GM18873 (cell line): ENCODE measurements around the gene SF3B2.
"Not testable (repeated sequence)": the region's sequence is repeated elsewhere in the genome, so short reads cannot be mapped to it uniquely, and the experiment has no call there.

Experiments used
- ATAC-seq: cut with Tn5 transposase; IDR thresholded peaks from one replicate; pipeline ENCODE4 v1.9.1; 2021; ENCODE audit warnings: mild to moderate bottlenecking, moderate library complexity, moderate number of reproducible peaks; ENCODE audit not compliant: unreplicated experiment, low FRiP score

SF3B2 gene

GRCh38 chr11:66104057-66104638, 52.0 kb downstream of the SF3B2 start:
- no peak for ATAC-seq

- no peak for ATAC-seq
These were observed 54.8 kb downstream of the SF3B2 start for GRCh38 chr11:66106786-66107599.

- ATAC-seq: no peak
These were observed 55.7 kb downstream of the SF3B2 start for GRCh38 chr11:66107600-66108510.

- no peak for ATAC-seq
These were observed 57.1 kb downstream of the SF3B2 start for GRCh38 chr11:66109294-66109693.

- no peak for ATAC-seq
These were observed 59.0 kb downstream of the SF3B2 start for GRCh38 chr11:66111158-66111557.

- no peak for ATAC-seq
These were observed 59.9 kb downstream of the SF3B2 start for GRCh38 chr11:66112041-66112491.

- no peak for ATAC-seq
These were observed 60.7 kb downstream of the SF3B2 start for GRCh38 chr11:66112601-66113499.

- ATAC-seq: not testable (repeated sequence)
These were observed 62.8 kb downstream of the SF3B2 start for GRCh38 chr11:66114957-66115356.

GRCh38 chr11:66115638-66116301, 63.6 kb downstream of the SF3B2 start:
- ATAC-seq: no peak

- ATAC-seq: no peak
These were observed 64.6 kb downstream of the SF3B2 start for GRCh38 chr11:66116576-66117361.

GRCh38 chr11:66118847-66119246, 66.7 kb downstream of the SF3B2 start:
- no peak for ATAC-seq
